Lower leg skin (tissue), 4 donors: ENCODE data around the gene G6PC2. TPM values are rescaled to one million over a fixed set of nuclear protein-coding genes. Genes with fewer than 3 reads are reported as not detected.

Experiments
- DNase-seq, 2 donors: peaks; one replicate each; pipeline ENCODE4 v3.0.0-alpha.2; 2019; ENCODE audit warnings: low spot score in 2 of 2
- H3K4me3 ChIP-seq: fragments of 200-600 bp; sonication (generic); 2 replicates; pipeline ENCODE4 v1.5.1; 2017; ENCODE audit warnings: mild to moderate bottlenecking, low read depth; ENCODE audit not compliant: poor library complexity, severe bottlenecking
- CTCF ChIP-seq, 3 donors: fragments of 450-650 bp; IDR thresholded peaks; one replicate each; pipeline ENCODE4 v1.5.1; 2016; ENCODE audit warnings: antibody characterized with exemption in 3 of 3, mild to moderate bottlenecking in 3 of 3, moderate library complexity in 2 of 3
- POLR2A ChIP-seq, 2 donors: fragments of 450-650 bp; IDR thresholded peaks; one replicate each; pipeline ENCODE4 v1.6.1; 2016 to 2017; ENCODE audit warnings: antibody characterized with exemption in 2 of 2, mild to moderate bottlenecking in 1 of 2, moderate library complexity in 1 of 2
- WGBS, 2 donors: methylation state at CpG; one replicate each; pipeline ENCODE4 v1.1.5; 2018; 5-methylcytosine and 5-hydroxymethylcytosine counted together
- intact Hi-C: fragments of 100-400 bp; cut with DNase I; formaldehyde crosslinking; loops from one replicate; pipeline ENCODE4 v1.15.0; 2023; ENCODE audit warnings: low total_unique reads
- total RNA-seq, 4 donors: library from RNA; depleted of rRNA; stranded (reverse); fragments of >200 nt; gene quantifications; one replicate each; pipeline ENCODE4 v1.1.0, GENCODE V29; 2016

Gene G6PC2
- total RNA-seq, 4 donors from 2014 or later: not detected

GRCh38 chr2:168935810-168936581, 34.9 kb downstream of the G6PC2 start:
- DNase-seq: no peak
- no peak overlapping the region for H3K4me3 ChIP-seq
- 79 to 80% methylated on average over 14 of the region's 14 CpGs for WGBS, 2 donors
- intact Hi-C loops: no loop called here
- no peak for TF ChIP-seq CTCF (IDR thresholded peaks at IDR 0.05)
- TF ChIP-seq POLR2A (IDR thresholded peaks at IDR 0.05): no peak

- no peak for TF ChIP-seq POLR2A (IDR thresholded peaks at IDR 0.05)
- no peak for TF ChIP-seq CTCF (IDR thresholded peaks at IDR 0.05)
- intact Hi-C loops: no loop called here
- no peak for DNase-seq
- H3K4me3 ChIP-seq: no peak overlapping the region
- 89 to 93% methylated on average over 1 of the region's 1 CpG for WGBS, 2 donors
Measured at GRCh38 chr2:168939061-168939460, 38.0 kb downstream of the G6PC2 start.

GRCh38 chr2:168939918-168940317, 38.8 kb downstream of the G6PC2 start:
- 89% methylated on average over 4 of the region's 4 CpGs for WGBS, 2 donors
- intact Hi-C loops: no loop called here
- no peak overlapping the region for H3K4me3 ChIP-seq
- no peak for TF ChIP-seq POLR2A (IDR thresholded peaks at IDR 0.05)
- no peak for TF ChIP-seq CTCF (IDR thresholded peaks at IDR 0.05)
- no peak for DNase-seq

DNA sequence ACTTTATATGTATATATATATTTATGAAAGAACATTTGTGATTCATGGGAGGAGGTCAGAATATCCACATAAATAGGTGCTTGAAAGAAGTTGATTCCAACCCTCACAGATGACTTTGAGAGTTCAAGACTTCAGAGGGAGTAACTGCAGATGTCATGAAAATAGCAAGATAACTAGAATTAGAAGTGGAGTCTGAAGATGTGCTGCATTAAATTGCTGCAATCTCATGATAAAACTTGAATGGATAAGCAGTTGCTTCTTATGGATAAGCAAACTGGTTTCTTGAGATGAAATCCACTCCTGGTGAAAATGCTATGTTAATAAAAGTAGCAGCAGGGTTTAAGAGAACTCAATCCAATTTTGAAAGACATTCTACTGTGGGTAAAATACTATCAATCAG, 40.2 kb downstream of the G6PC2 start:
- intact Hi-C loops: no loop called here
- H3K4me3 ChIP-seq: no peak overlapping the region
- DNase-seq: no peak
- no peak for TF ChIP-seq POLR2A (IDR thresholded peaks at IDR 0.05)
- no peak for TF ChIP-seq CTCF (IDR thresholded peaks at IDR 0.05)

DNA sequence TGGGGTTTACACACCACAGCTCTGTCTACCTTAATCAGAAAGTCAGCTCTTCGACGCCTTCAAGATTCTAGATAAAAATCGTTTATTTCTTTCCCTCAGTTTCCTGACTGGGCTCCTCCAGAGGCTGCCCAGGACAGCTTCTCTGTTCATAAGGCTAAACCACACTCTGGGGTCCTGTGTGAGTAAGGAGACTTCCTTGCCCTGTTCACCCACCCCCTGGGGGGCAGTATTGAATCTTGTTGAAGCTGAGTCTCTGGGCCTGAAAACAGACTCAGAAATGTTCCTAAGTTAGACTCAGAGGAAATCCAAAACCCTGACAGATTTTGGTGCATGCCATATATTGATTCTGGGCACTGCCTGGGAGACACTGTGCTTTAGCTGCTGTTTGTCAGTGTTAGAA, 43.0 kb downstream of the G6PC2 start:
- 80 to 81% methylated on average over 3 of the region's 3 CpGs for WGBS, 2 donors
- no peak overlapping the region for H3K4me3 ChIP-seq
- intact Hi-C loops: no loop called here
- no peak for DNase-seq
- no peak for TF ChIP-seq POLR2A (IDR thresholded peaks at IDR 0.05)
- no peak for TF ChIP-seq CTCF (IDR thresholded peaks at IDR 0.05)

- 37 to 75% methylated on average over 4 of the region's 4 CpGs for WGBS, 2 donors
Measured at GRCh38 chr2:168945508-168945907, 44.4 kb downstream of the G6PC2 start.

More at GRCh38 chr2:168945508-168945907, 44.4 kb downstream of the G6PC2 start:
- intact Hi-C loops: no loop called here
- no peak overlapping the region for H3K4me3 ChIP-seq
- no peak for DNase-seq
- no peak for TF ChIP-seq POLR2A (IDR thresholded peaks at IDR 0.05)
- no peak for TF ChIP-seq CTCF (IDR thresholded peaks at IDR 0.05)
